Mucosa of descending colon (tissue), 3 donors: ENCODE data around the gene LRRC74A. TPM values are rescaled to one million over a fixed set of nuclear protein-coding genes. Genes with fewer than 3 reads are reported as not detected.

Experiments used
- ATAC-seq: fragments of 200-7000 bp; cut with Tn5 transposase; one replicate; pipeline ENCODE4 v1.9.1; 2020; ENCODE audit warnings: mild to moderate bottlenecking, moderate library complexity
- DNase-seq, 3 donors: peaks; one replicate each; pipeline ENCODE4 v3.0.0-alpha.2; 2020
- H3K36me3 ChIP-seq: fragments of 200-600 bp; one replicate; pipeline ENCODE4 v1.8.0; 2021; ENCODE audit warnings: low read depth, mild to moderate bottlenecking
- H3K4me1 ChIP-seq: fragments of 200-600 bp; one replicate; pipeline ENCODE4 v1.8.0; 2021; ENCODE audit warnings: low read depth, mild to moderate bottlenecking
- H3K4me3 ChIP-seq: fragments of 200-600 bp; one replicate; pipeline ENCODE4 v1.8.0; 2021; ENCODE audit warnings: mild to moderate bottlenecking
- H3K9me3 ChIP-seq: fragments of 200-600 bp; one replicate; pipeline ENCODE4 v1.8.0; 2021; ENCODE audit warnings: mild to moderate bottlenecking
- CTCF ChIP-seq: fragments of 200-600 bp; IDR thresholded peaks from one replicate; pipeline ENCODE4 v1.8.0; 2022; ENCODE audit warnings: antibody characterized with exemption, mild to moderate bottlenecking
- intact Hi-C, 2 donors: fragments of 100-400 bp; cut with DNase I in 1 of 2; cut with micrococcal nuclease in 1 of 2; formaldehyde crosslinking; loops; one replicate each; pipeline versions ENCODE4 v1.11.0 to v1.11.1; 2022; cut with DNase I, micrococcal nuclease
- total RNA-seq, 3 donors: library from RNA; stranded (reverse); fragmentation: NEBNext Ultra II Directional in 2 of 3; extraction: Animal tissue kit (Norgen Biotek cat#: 25700) in 2 of 3; gene quantifications; one replicate each; pipeline versions ENCODE4 v1.2.1 to v1.2.4, GENCODE V29; 2021 to 2023
- donor health status: DM: no; HTN: no; CAD: no; lungs with moderate emphysema.
- donor health status: DM: no; HTN: no; CAD: no.
- donor health status: DM: no; HTN: yes; CAD: no.

LRRC74A gene
- total RNA-seq, 3 donors from 2014 or later: not detected

GRCh38 chr14:76820700-76821099 lies 5.5 kb upstream of the LRRC74A start:
- no peak for TF ChIP-seq CTCF
- DNase-seq: no peak
- no peak overlapping the region for H3K4me3 ChIP-seq
- no peak for ATAC-seq
- no peaks in the 10 kb centered on the region for H3K9me3 ChIP-seq
- no peaks in the 10 kb centered on the region for H3K4me1 ChIP-seq
- intact Hi-C loops: no loop called here
- H3K36me3 ChIP-seq: no peaks in the 10 kb centered on the region

GRCh38 chr14:76827696-76828296 lies 1.6 kb downstream of the LRRC74A start:
- Histone ChIP-seq H3K9me3 (no peaks in the 10 kb centered on the region), H3K4me1 (no peaks in the 10 kb centered on the region), H3K4me3 (no peak overlapping the region), H3K36me3 (no peaks in the 10 kb centered on the region)
- no peak for TF ChIP-seq CTCF
- intact Hi-C loops: no loop called here
- ATAC-seq (peak; percentile 55), DNase-seq (no peak)

- ATAC-seq: no peak
- no peaks in the 10 kb centered on the region for H3K4me1 ChIP-seq
Observed at GRCh38 chr14:76828339-76829012, 2.3 kb downstream of the LRRC74A start.

GRCh38 chr14:76829013-76829365 lies 2.8 kb downstream of the LRRC74A start:
- ATAC-seq: no peak
- H3K4me1 ChIP-seq: no peaks in the 10 kb centered on the region
- TF ChIP-seq CTCF: no peak
- H3K4me3 ChIP-seq: no peak overlapping the region
- no peaks in the 10 kb centered on the region for H3K9me3 ChIP-seq
- no peak for DNase-seq
- intact Hi-C loops: no loop called here
- no peaks in the 10 kb centered on the region for H3K36me3 ChIP-seq

More at GRCh38 chr14:76828339-76829012, 2.3 kb downstream of the LRRC74A start:
- H3K9me3 ChIP-seq: no peaks in the 10 kb centered on the region
- intact Hi-C loops: no loop called here
- H3K36me3 ChIP-seq: no peaks in the 10 kb centered on the region
- no peak overlapping the region for H3K4me3 ChIP-seq
- no peak for DNase-seq
- no peak for TF ChIP-seq CTCF

DNA sequence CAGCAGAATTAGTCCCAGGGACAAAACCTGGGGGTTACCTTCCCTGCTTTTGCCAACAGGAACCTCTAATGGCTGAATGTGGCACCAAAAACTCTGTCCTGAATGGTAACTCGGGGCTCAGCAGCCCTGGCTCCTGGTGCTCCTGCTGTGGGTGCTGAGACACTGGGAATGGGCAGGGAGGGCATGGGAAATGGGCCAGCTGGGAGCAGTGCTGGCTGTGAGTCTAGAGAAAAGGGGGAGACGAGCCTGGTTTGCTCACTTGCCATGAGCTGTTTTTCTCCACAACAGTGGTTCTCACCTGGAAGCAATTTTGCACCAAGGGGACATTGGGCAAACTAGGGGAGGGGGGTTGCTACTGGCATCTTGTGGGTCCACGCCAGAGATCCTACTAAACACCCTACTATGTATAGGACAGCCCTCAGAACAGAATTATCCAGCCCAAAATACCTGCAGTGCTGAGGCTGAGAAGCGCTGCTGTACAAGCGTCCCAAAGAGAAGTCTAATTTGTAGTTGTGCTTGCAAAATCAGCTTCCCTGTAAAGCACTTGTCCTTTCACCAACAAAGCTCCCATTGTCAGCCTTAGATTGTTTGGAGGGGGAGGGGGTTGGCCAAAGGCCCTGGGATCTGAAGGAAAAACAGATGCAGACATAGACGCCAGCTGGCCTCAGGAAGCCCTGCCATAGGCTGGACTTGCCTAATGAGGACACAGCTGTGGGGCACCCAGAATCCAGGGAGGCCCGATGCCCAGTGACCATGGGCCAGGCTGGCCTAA lies 3.6 kb downstream of the LRRC74A start:
- Histone ChIP-seq H3K9me3 (no peaks in the 10 kb centered on the region), H3K4me3 (no peak overlapping the region), H3K4me1 (no peaks in the 10 kb centered on the region), H3K36me3 (no peaks in the 10 kb centered on the region)
- ATAC-seq (peak; percentile 42), DNase-seq (no peak)
- intact Hi-C loops: no loop called here
- no peak for TF ChIP-seq CTCF
